Progenitor cell of endocrine pancreas (in vitro differentiated cells): ENCODE results near the gene SERPINA6. TPM values are rescaled to one million over a fixed set of nuclear protein-coding genes. Genes with fewer than 3 reads are reported as not detected.

Source experiments
- DNase-seq: peaks from one replicate; pipeline ENCODE4 v3.0.0; 2021; ENCODE audit warnings: low spot score; ENCODE audit not compliant: unreplicated experiment
- H3K27ac Mint-ChIP-seq: 2 replicates; pipeline ENCODE4 v1.8.0; 2021; ENCODE audit warnings: mild to moderate bottlenecking, moderate library complexity, mixed read lengths
- H3K27me3 Mint-ChIP-seq: 2 replicates; pipeline ENCODE4 v1.8.0; 2021; ENCODE audit warnings: mixed read lengths
- H3K36me3 Mint-ChIP-seq: 2 replicates; pipeline ENCODE4 v1.8.0; 2022; ENCODE audit warnings: mixed read lengths; ENCODE audit not compliant: insufficient read depth
- H3K4me1 Mint-ChIP-seq: 2 replicates; pipeline ENCODE4 v1.8.0; 2021; ENCODE audit warnings: low read depth, mixed read lengths
- H3K4me3 Mint-ChIP-seq: 2 replicates; pipeline ENCODE4 v1.8.0; 2021; ENCODE audit warnings: low read depth, mild to moderate bottlenecking, moderate library complexity, mixed read lengths
- H3K9me3 Mint-ChIP-seq: 2 replicates; pipeline ENCODE4 v1.8.0; 2021; ENCODE audit warnings: low read depth, mixed read lengths
- CTCF ChIP-seq: fragments of 200-600 bp; sonication (generic); IDR thresholded peaks from one replicate; pipeline ENCODE4 v1.5.0; 2021; ENCODE audit warnings: antibody characterized with exemption, mild to moderate bottlenecking; ENCODE audit not compliant: unreplicated experiment
- total RNA-seq: library from RNA; stranded (reverse); gene quantifications from 2 replicates; pipeline ENCODE4 v1.2.1, GENCODE V29; 2021

Gene SERPINA6
- total RNA-seq, 1 donor from 2014 or later: 1.6 TPM

- H3K4me3 Mint-ChIP-seq: no peak overlapping the region
- H3K27me3 Mint-ChIP-seq: peaks cover 12% of the 10 kb centered on the region
- no peaks in the 10 kb centered on the region for H3K36me3 Mint-ChIP-seq
- no peaks in the 10 kb centered on the region for H3K9me3 Mint-ChIP-seq
- no peak overlapping the region for H3K27ac Mint-ChIP-seq
- no peak for TF ChIP-seq CTCF
- H3K4me1 Mint-ChIP-seq: peaks cover 4% of the 10 kb centered on the region
- no peak for DNase-seq
These were observed 21.3 kb upstream of the SERPINA6 start for GRCh38 chr14:94344389-94344788.

GRCh38 chr14:94343238-94344005 is 20.3 kb upstream of the SERPINA6 start:
- Mint-ChIP-seq H3K4me3 (no peak overlapping the region), H3K27me3 (peaks cover 12% of the 10 kb centered on the region), H3K36me3 (no peaks in the 10 kb centered on the region), H3K4me1 (peaks cover 4% of the 10 kb centered on the region), H3K27ac (no peak overlapping the region), H3K9me3 (peaks cover 3% of the 10 kb centered on the region)
- DNase-seq: no peak
- TF ChIP-seq CTCF: no peak

- Mint-ChIP-seq H3K4me3 (no peak overlapping the region), H3K36me3 (no peaks in the 10 kb centered on the region), H3K27me3 (peaks cover 12% of the 10 kb centered on the region), H3K27ac (no peak overlapping the region), H3K4me1 (peaks cover 4% of the 10 kb centered on the region), H3K9me3 (peaks cover 9% of the 10 kb centered on the region)
- no peak for TF ChIP-seq CTCF
- no peak for DNase-seq
These were observed 19.3 kb upstream of the SERPINA6 start for GRCh38 chr14:94342334-94342934.

- DNase-seq: no peak
- H3K27ac Mint-ChIP-seq: no peak overlapping the region
- peaks cover 12% of the 10 kb centered on the region for H3K27me3 Mint-ChIP-seq
- H3K4me3 Mint-ChIP-seq: no peak overlapping the region
- peaks cover 4% of the 10 kb centered on the region for H3K4me1 Mint-ChIP-seq
- peaks cover 10% of the 10 kb centered on the region for H3K9me3 Mint-ChIP-seq
- no peaks in the 10 kb centered on the region for H3K36me3 Mint-ChIP-seq
- TF ChIP-seq CTCF: no peak
These were observed 18.7 kb upstream of the SERPINA6 start for GRCh38 chr14:94341656-94342333.

- no peak for TF ChIP-seq CTCF
- peaks cover 14% of the 10 kb centered on the region for H3K9me3 Mint-ChIP-seq
- no peak overlapping the region for H3K27ac Mint-ChIP-seq
- no peak overlapping the region for H3K4me3 Mint-ChIP-seq
- H3K27me3 Mint-ChIP-seq: peaks cover 12% of the 10 kb centered on the region
- peaks cover 4% of the 10 kb centered on the region for H3K4me1 Mint-ChIP-seq
- no peak for DNase-seq
- no peaks in the 10 kb centered on the region for H3K36me3 Mint-ChIP-seq
These were observed 17.4 kb upstream of the SERPINA6 start for GRCh38 chr14:94340533-94340932.
